NB4 (cell line): ENCODE measurements around the gene CTIF.

ENCODE experiments used
- DNase-seq: peaks from one replicate; pipeline ENCODE4 v3.0.0; 2010; ENCODE audit warnings: low read depth
- H3K4me3 ChIP-seq: one replicate; pipeline ENCODE4 v1.5.1; 2011; ENCODE audit warnings: mild to moderate bottlenecking, low read depth, low read length, moderate library complexity
- CTCF ChIP-seq: IDR thresholded peaks from one replicate; pipeline ENCODE4 v1.5.1; 2012; ENCODE audit warnings: low read depth, low read length
- MAX ChIP-seq: IDR thresholded peaks from 2 replicates; pipeline ENCODE4 v1.6.1; 2011; ENCODE audit warnings: low read depth, low read length
- MYC ChIP-seq: IDR thresholded peaks from 2 replicates; pipeline ENCODE4 v1.6.1; 2011; ENCODE audit warnings: low read depth, low read length
- POLR2A ChIP-seq: IDR thresholded peaks from 2 replicates; pipeline ENCODE4 v1.6.1; 2011; ENCODE audit warnings: mild to moderate bottlenecking; ENCODE audit not compliant: insufficient read length; ENCODE audit errors: extremely low read depth

The CTIF gene

GRCh38 chr18:48703418-48703817 is 164.6 kb downstream of the CTIF start:
- DNase-seq = no peak
- no peak overlapping the region for H3K4me3 ChIP-seq
- TF ChIP-seq MAX (no peak), POLR2A (no peak), MYC (no peak), CTCF (no peak)

- H3K4me3 ChIP-seq = no peak overlapping the region
- DNase-seq = no peak
- no peak for TF ChIP-seq POLR2A
- no peak for TF ChIP-seq CTCF
- no peak for TF ChIP-seq MAX
- TF ChIP-seq MYC = no peak
These were observed 166.2 kb downstream of the CTIF start for GRCh38 chr18:48705043-48705442.

- no peak overlapping the region for H3K4me3 ChIP-seq
- TF ChIP-seq MAX (no peak), MYC (no peak), POLR2A (no peak), CTCF (no peak)
- DNase-seq = no peak
These were observed 166.7 kb downstream of the CTIF start for GRCh38 chr18:48705531-48705930.

GRCh38 chr18:48706731-48707130 is 167.9 kb downstream of the CTIF start:
- TF ChIP-seq MYC (no peak), MAX (no peak), POLR2A (no peak), CTCF (no peak)
- no peak for DNase-seq
- H3K4me3 ChIP-seq = no peak overlapping the region

- no peak for TF ChIP-seq CTCF
- H3K4me3 ChIP-seq = no peak overlapping the region
- DNase-seq = no peak
These were observed 168.9 kb downstream of the CTIF start for GRCh38 chr18:48707636-48708296.

- TF ChIP-seq MAX (no peak), CTCF (no peak)
- no peak overlapping the region for H3K4me3 ChIP-seq
- DNase-seq = no peak
These were observed 170.0 kb downstream of the CTIF start for GRCh38 chr18:48708807-48709206.
